ENCODE measurements around the gene RAI1.

The RAI1 gene

GRCh38 chr17:17793378-17794214, 112.3 kb downstream of the RAI1 start:
- no peak for TF ChIP-seq CTCF (IDR thresholded peaks at IDR 0.05)

GRCh38 chr17:17794382-17794781, 113.1 kb downstream of the RAI1 start:
- no peak for TF ChIP-seq CTCF (IDR thresholded peaks at IDR 0.05)

- no peak for TF ChIP-seq CTCF (IDR thresholded peaks at IDR 0.05)
Observed at GRCh38 chr17:17795296-17795695, 114.0 kb downstream of the RAI1 start.

- no peak for TF ChIP-seq CTCF (IDR thresholded peaks at IDR 0.05)
Observed at GRCh38 chr17:17795946-17796786, 114.9 kb downstream of the RAI1 start.

- no peak for TF ChIP-seq CTCF (IDR thresholded peaks at IDR 0.05)
Observed at GRCh38 chr17:17796787-17797061, 115.5 kb downstream of the RAI1 start.

- TF ChIP-seq CTCF (IDR thresholded peaks at IDR 0.05): no peak
Observed at GRCh38 chr17:17797119-17797809, 116.0 kb downstream of the RAI1 start.

GRCh38 chr17:17798010-17798556, 116.8 kb downstream of the RAI1 start:
- no peak for TF ChIP-seq CTCF (IDR thresholded peaks at IDR 0.05)

Data from LNCAP (cell line).